WTC11 (cell line): Measurements from ENCODE around the gene RAB8B. TPM values are rescaled to one million over a fixed set of nuclear protein-coding genes. Genes with fewer than 3 reads are reported as not detected.

Experiments used
- ATAC-seq: fragments of 200-7000 bp; cut with Tn5 transposase; 2 replicates; pipeline ENCODE4 v1.10.0; 2021; ENCODE audit warnings: mild to moderate bottlenecking, moderate library complexity
- CTCF ChIA-PET: fragments of 300-600 bp; sonication (Branson Sonifier 250); formaldehyde crosslinking; loops from one replicate; lab custom pipeline; 2021; ENCODE audit warnings: antibody characterized with exemption; lab: Charles Lee
- POLR2A ChIA-PET: fragments of 350-600 bp; sonication (Branson Sonifier 250); formaldehyde crosslinking; loops from one replicate; lab custom pipeline; 2021; ENCODE audit warnings: antibody characterized with exemption; lab: Charles Lee
- DNase-seq: peaks from one replicate; pipeline ENCODE4 v3.0.0; 2021; ENCODE audit warnings: low spot score
- H3K27ac Mint-ChIP-seq: 2 replicates; pipeline ENCODE4 v1.8.0; 2021; ENCODE audit warnings: mixed read lengths
- H3K27me3 Mint-ChIP-seq: 2 replicates; pipeline ENCODE4 v1.8.0; 2021; ENCODE audit warnings: low read depth, mild to moderate bottlenecking, moderate library complexity, mixed read lengths
- H3K36me3 Mint-ChIP-seq: 2 replicates; pipeline ENCODE4 v1.8.0; 2021; ENCODE audit warnings: mixed read lengths
- H3K4me1 Mint-ChIP-seq: 2 replicates; pipeline ENCODE4 v1.8.0; 2022; ENCODE audit warnings: mixed read lengths
- H3K4me3 Mint-ChIP-seq: 2 replicates; pipeline ENCODE4 v1.8.0; 2021; ENCODE audit warnings: mild to moderate bottlenecking, moderate library complexity, mixed read lengths
- H3K9me3 Mint-ChIP-seq: 2 replicates; pipeline ENCODE4 v1.8.0; 2021; ENCODE audit warnings: mixed read lengths
- CREB1 ChIP-seq: sonication (generic); formaldehyde crosslinking; IDR thresholded peaks from 2 replicates; pipeline ENCODE4 v1.8.0; 2023; ENCODE audit warnings: mild to moderate bottlenecking, missing genetic modification reagents
- MXD4 ChIP-seq: fragments of 250-450 bp; sonication (Bioruptor Pico); IDR thresholded peaks from 2 replicates; pipeline ENCODE4 v1.8.0; 2021; ENCODE audit warnings: mild to moderate bottlenecking, moderate library complexity, borderline replicate concordance
- MYBL2 ChIP-seq: sonication (generic); formaldehyde crosslinking; IDR thresholded peaks from 2 replicates; pipeline ENCODE4 v1.8.1; 2023; ENCODE audit warnings: mild to moderate bottlenecking, moderate library complexity, missing genetic modification reagents
- NFE2L1 ChIP-seq: sonication (generic); formaldehyde crosslinking; IDR thresholded peaks from 2 replicates; pipeline ENCODE4 v1.8.1; 2023; ENCODE audit warnings: missing genetic modification reagents
- PRRX2 ChIP-seq: fragments of 250-450 bp; sonication (Bioruptor Pico); IDR thresholded peaks from 2 replicates; pipeline ENCODE4 v1.8.0; 2021; ENCODE audit warnings: mild to moderate bottlenecking
- TCF7 ChIP-seq: sonication (generic); formaldehyde crosslinking; IDR thresholded peaks from 2 replicates; pipeline ENCODE4 v1.8.0; 2022; ENCODE audit warnings: mild to moderate bottlenecking, low read depth, missing genetic modification reagents, moderate library complexity
- ZBTB21 ChIP-seq: sonication (generic); formaldehyde crosslinking; IDR thresholded peaks from 2 replicates; pipeline ENCODE4 v1.8.1; 2023; ENCODE audit warnings: mild to moderate bottlenecking, missing genetic modification reagents, borderline replicate concordance
- ZNF263 ChIP-seq: sonication (generic); formaldehyde crosslinking; IDR thresholded peaks from 2 replicates; pipeline ENCODE4 v1.8.1; 2022; ENCODE audit warnings: low read depth, mild to moderate bottlenecking, moderate library complexity, missing genetic modification reagents
- ZNF416 ChIP-seq: fragments of 250-450 bp; sonication (Bioruptor Pico); IDR thresholded peaks from 2 replicates; pipeline ENCODE4 v1.9.0; 2021; ENCODE audit warnings: mild to moderate bottlenecking, inconsistent platforms
- ZNF671 ChIP-seq: fragments of 250-450 bp; sonication (Bioruptor Pico); IDR thresholded peaks from 2 replicates; pipeline ENCODE4 v1.8.0; 2021; ENCODE audit warnings: mild to moderate bottlenecking
- total RNA-seq: library from RNA; stranded (reverse); gene quantifications from 3 replicates; pipeline ENCODE4 v1.2.3, GENCODE V29; 2021
- TF ChIP-seq, protein P1 (sequence below): sonication (generic); formaldehyde crosslinking; IDR thresholded peaks from 2 replicates; pipeline ENCODE4 v1.8.1; 2023; ENCODE audit warnings: mild to moderate bottlenecking, moderate library complexity, missing genetic modification reagents
- TF ChIP-seq, protein P2 (sequence below): sonication (generic); formaldehyde crosslinking; IDR thresholded peaks from 2 replicates; pipeline ENCODE4 v1.8.1; 2022; ENCODE audit warnings: low read depth, missing genetic modification reagents, borderline replicate concordance
- TF ChIP-seq, protein P3 (sequence below): fragments of 250-450 bp; sonication (Bioruptor Pico); IDR thresholded peaks from 2 replicates; pipeline ENCODE4 v1.9.0; 2021; ENCODE audit warnings: mild to moderate bottlenecking, borderline replicate concordance
- TF ChIP-seq, protein P4 (sequence below): sonication (generic); formaldehyde crosslinking; IDR thresholded peaks from 2 replicates; pipeline ENCODE4 v1.8.1; 2022; ENCODE audit warnings: low read depth, mild to moderate bottlenecking, moderate library complexity, missing genetic modification reagents, borderline replicate concordance
- TF ChIP-seq, protein P5 (sequence below): fragments of 250-450 bp; sonication (Bioruptor Pico); IDR thresholded peaks from 2 replicates; pipeline ENCODE4 v1.9.0; 2021; ENCODE audit warnings: mild to moderate bottlenecking
- TF ChIP-seq, protein P6 (sequence below): fragments of 200-600 bp; IDR thresholded peaks from 2 replicates; pipeline ENCODE4 v1.8.0; 2022; ENCODE audit warnings: antibody characterized with exemption

RAB8B gene
- total RNA-seq, 1 experiment from 2014 or later = 32.5 TPM

DNA sequence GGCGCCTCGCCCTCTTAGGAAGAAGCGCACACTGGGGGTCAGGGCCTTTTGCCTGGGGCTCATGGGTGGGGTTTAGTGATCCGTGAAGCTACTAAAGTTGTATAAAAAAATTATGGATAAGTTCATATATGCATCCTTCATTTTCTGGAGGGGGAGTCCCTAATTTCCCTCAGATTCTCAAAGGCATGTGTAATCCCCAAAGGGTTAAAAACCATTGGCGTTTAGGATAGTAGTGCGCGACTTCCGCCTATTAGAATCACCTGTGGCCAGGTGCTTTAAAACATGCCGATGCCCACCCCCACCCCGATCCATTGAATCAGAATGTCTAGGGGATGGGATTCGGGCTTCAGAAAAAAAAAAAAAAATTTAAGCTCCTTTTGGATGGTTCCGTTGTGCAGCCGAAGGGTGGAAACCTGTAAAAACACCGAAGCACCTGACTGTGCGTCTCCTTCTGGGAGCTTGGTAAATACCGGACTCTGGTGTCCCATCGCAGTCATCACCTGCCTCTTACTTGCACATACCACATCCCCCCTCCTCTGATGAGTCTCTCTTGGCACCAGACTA lies 88.6 kb downstream of the RAB8B start:
- CTCF ChIA-PET = interaction anchor here (0.6 to 1.5 kb wide), 3 partner anchors 112 to 225 kb away, joined by 3 to 8 read pairs (median 3); no protein-coding TSS in a partner anchor
- peak; percentile 24 for DNase-seq

DNA sequence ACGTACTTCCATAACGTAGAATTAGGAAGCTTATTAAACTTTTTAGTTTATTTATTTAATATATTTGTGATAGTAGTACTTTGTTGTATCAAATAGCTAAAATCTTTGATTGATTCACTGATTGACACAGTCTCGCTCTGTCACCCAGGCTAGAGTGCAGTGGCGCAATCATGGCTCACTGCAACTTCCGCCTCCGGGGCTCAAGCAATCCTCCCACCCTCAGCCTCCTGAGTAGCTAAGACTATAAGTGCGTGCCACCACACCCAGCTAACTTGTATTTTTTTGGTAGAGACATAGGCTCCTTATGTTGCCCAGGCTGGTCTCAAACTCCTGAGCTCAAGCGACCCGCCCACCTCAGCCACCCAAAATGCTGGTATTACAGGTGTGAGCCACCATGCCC lies 93.7 kb downstream of the RAB8B start:
- ChIA-PET CTCF (interaction anchor here (0.9 kb wide), 1 partner anchor 120 kb away, joined by 3 read pairs; no protein-coding TSS in a partner anchor), POLR2A (no interaction called here)
- H3K36me3 Mint-ChIP-seq = peaks cover 6% of the 10 kb centered on the region; the same call in 1 of the 2 replicates
- H3K4me3 Mint-ChIP-seq = no peak overlapping the region
- peaks cover 10% of the 10 kb centered on the region for H3K4me1 Mint-ChIP-seq
- no peaks in the 10 kb centered on the region; the same call in 1 of the 2 replicates for H3K27me3 Mint-ChIP-seq
- DNase-seq = no peak
- no peak for ATAC-seq
- TF ChIP-seq MYBL2 (CRISPR knock-in tag) (no peak), NFE2L1 (CRISPR knock-in tag) (no peak), PRRX2 (no peak), TCF7 (CRISPR knock-in tag) (no peak), CREB1 (CRISPR knock-in tag) (no peak), MXD4 (CRISPR knock-in tag) (no peak), ZBTB21 (CRISPR knock-in tag) (no peak), ZNF416 (CRISPR knock-in tag) (no peak), ZNF671 (CRISPR knock-in tag) (no peak)
- TF ChIP-seq, protein P1, sequence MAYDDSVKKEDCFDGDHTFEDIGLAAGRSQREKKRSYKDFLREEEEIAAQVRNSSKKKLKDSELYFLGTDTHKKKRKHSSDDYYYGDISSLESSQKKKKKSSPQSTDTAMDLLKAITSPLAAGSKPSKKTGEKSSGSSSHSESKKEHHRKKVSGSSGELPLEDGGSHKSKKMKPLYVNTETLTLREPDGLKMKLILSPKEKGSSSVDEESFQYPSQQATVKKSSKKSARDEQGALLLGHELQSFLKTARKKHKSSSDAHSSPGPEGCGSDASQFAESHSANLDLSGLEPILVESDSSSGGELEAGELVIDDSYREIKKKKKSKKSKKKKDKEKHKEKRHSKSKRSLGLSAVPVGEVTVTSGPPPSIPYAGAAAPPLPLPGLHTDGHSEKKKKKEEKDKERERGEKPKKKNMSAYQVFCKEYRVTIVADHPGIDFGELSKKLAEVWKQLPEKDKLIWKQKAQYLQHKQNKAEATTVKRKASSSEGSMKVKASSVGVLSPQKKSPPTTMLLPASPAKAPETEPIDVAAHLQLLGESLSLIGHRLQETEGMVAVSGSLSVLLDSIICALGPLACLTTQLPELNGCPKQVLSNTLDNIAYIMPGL (CRISPR knock-in tag) = no peak
- TF ChIP-seq, protein P2, sequence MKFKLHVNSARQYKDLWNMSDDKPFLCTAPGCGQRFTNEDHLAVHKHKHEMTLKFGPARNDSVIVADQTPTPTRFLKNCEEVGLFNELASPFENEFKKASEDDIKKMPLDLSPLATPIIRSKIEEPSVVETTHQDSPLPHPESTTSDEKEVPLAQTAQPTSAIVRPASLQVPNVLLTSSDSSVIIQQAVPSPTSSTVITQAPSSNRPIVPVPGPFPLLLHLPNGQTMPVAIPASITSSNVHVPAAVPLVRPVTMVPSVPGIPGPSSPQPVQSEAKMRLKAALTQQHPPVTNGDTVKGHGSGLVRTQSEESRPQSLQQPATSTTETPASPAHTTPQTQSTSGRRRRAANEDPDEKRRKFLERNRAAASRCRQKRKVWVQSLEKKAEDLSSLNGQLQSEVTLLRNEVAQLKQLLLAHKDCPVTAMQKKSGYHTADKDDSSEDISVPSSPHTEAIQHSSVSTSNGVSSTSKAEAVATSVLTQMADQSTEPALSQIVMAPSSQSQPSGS = no peak
- TF ChIP-seq, protein P3, sequence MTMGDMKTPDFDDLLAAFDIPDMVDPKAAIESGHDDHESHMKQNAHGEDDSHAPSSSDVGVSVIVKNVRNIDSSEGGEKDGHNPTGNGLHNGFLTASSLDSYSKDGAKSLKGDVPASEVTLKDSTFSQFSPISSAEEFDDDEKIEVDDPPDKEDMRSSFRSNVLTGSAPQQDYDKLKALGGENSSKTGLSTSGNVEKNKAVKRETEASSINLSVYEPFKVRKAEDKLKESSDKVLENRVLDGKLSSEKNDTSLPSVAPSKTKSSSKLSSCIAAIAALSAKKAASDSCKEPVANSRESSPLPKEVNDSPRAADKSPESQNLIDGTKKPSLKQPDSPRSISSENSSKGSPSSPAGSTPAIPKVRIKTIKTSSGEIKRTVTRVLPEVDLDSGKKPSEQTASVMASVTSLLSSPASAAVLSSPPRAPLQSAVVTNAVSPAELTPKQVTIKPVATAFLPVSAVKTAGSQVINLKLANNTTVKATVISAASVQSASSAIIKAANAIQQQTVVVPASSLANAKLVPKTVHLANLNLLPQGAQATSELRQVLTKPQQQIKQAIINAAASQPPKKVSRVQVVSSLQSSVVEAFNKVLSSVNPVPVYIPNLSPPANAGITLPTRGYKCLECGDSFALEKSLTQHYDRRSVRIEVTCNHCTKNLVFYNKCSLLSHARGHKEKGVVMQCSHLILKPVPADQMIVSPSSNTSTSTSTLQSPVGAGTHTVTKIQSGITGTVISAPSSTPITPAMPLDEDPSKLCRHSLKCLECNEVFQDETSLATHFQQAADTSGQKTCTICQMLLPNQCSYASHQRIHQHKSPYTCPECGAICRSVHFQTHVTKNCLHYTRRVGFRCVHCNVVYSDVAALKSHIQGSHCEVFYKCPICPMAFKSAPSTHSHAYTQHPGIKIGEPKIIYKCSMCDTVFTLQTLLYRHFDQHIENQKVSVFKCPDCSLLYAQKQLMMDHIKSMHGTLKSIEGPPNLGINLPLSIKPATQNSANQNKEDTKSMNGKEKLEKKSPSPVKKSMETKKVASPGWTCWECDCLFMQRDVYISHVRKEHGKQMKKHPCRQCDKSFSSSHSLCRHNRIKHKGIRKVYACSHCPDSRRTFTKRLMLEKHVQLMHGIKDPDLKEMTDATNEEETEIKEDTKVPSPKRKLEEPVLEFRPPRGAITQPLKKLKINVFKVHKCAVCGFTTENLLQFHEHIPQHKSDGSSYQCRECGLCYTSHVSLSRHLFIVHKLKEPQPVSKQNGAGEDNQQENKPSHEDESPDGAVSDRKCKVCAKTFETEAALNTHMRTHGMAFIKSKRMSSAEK = no peak
- TF ChIP-seq, protein P4, sequence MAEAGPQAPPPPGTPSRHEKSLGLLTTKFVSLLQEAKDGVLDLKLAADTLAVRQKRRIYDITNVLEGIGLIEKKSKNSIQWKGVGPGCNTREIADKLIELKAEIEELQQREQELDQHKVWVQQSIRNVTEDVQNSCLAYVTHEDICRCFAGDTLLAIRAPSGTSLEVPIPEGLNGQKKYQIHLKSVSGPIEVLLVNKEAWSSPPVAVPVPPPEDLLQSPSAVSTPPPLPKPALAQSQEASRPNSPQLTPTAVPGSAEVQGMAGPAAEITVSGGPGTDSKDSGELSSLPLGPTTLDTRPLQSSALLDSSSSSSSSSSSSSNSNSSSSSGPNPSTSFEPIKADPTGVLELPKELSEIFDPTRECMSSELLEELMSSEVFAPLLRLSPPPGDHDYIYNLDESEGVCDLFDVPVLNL = no peak
- TF ChIP-seq, protein P5, sequence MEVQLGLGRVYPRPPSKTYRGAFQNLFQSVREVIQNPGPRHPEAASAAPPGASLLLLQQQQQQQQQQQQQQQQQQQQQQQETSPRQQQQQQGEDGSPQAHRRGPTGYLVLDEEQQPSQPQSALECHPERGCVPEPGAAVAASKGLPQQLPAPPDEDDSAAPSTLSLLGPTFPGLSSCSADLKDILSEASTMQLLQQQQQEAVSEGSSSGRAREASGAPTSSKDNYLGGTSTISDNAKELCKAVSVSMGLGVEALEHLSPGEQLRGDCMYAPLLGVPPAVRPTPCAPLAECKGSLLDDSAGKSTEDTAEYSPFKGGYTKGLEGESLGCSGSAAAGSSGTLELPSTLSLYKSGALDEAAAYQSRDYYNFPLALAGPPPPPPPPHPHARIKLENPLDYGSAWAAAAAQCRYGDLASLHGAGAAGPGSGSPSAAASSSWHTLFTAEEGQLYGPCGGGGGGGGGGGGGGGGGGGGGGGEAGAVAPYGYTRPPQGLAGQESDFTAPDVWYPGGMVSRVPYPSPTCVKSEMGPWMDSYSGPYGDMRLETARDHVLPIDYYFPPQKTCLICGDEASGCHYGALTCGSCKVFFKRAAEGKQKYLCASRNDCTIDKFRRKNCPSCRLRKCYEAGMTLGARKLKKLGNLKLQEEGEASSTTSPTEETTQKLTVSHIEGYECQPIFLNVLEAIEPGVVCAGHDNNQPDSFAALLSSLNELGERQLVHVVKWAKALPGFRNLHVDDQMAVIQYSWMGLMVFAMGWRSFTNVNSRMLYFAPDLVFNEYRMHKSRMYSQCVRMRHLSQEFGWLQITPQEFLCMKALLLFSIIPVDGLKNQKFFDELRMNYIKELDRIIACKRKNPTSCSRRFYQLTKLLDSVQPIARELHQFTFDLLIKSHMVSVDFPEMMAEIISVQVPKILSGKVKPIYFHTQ (CRISPR knock-in tag) = no peak
- H3K9me3 Mint-ChIP-seq = no peaks in the 10 kb centered on the region
- H3K27ac Mint-ChIP-seq = 0 out of 2 replicates have a peak overlapping the region, but pooled peaks have one; percentile 15

More for the DNA sequence above, 88.6 kb downstream of the RAB8B start:
- POLR2A ChIA-PET = interaction anchor here (0.6 to 1.0 kb wide), 4 partner anchors 38 to 311 kb away, joined by 3 to 6 read pairs (median 3); partner anchors contain the start of genes RAB8B and RPS27L
- peak; percentile 37 for ATAC-seq
- H3K4me3 Mint-ChIP-seq = peak overlapping the region; percentile 78
- 0 out of 2 replicates have a peak, but pooled peaks have one; percentile 34 for TF ChIP-seq ZNF263
- TF ChIP-seq, protein P6, sequence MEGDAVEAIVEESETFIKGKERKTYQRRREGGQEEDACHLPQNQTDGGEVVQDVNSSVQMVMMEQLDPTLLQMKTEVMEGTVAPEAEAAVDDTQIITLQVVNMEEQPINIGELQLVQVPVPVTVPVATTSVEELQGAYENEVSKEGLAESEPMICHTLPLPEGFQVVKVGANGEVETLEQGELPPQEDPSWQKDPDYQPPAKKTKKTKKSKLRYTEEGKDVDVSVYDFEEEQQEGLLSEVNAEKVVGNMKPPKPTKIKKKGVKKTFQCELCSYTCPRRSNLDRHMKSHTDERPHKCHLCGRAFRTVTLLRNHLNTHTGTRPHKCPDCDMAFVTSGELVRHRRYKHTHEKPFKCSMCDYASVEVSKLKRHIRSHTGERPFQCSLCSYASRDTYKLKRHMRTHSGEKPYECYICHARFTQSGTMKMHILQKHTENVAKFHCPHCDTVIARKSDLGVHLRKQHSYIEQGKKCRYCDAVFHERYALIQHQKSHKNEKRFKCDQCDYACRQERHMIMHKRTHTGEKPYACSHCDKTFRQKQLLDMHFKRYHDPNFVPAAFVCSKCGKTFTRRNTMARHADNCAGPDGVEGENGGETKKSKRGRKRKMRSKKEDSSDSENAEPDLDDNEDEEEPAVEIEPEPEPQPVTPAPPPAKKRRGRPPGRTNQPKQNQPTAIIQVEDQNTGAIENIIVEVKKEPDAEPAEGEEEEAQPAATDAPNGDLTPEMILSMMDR = no peak
- TF ChIP-seq, all 79 proteins: peak for 1
- Mint-ChIP-seq H3K27me3 (peaks cover 4% of the 10 kb centered on the region), H3K27ac (no peak overlapping the region), H3K36me3 (peaks cover 6% of the 10 kb centered on the region; the same call in 1 of the 2 replicates), H3K4me1 (peaks cover 34% of the 10 kb centered on the region), H3K9me3 (peaks cover 2% of the 10 kb centered on the region)
